ENCODE measurements around the gene TKTL1.
"Not testable (repeated sequence)": the region's sequence is repeated elsewhere in the genome, so short reads cannot be mapped to it uniquely, and the experiment has no call there.

- TF ChIP-seq, protein P1, sequence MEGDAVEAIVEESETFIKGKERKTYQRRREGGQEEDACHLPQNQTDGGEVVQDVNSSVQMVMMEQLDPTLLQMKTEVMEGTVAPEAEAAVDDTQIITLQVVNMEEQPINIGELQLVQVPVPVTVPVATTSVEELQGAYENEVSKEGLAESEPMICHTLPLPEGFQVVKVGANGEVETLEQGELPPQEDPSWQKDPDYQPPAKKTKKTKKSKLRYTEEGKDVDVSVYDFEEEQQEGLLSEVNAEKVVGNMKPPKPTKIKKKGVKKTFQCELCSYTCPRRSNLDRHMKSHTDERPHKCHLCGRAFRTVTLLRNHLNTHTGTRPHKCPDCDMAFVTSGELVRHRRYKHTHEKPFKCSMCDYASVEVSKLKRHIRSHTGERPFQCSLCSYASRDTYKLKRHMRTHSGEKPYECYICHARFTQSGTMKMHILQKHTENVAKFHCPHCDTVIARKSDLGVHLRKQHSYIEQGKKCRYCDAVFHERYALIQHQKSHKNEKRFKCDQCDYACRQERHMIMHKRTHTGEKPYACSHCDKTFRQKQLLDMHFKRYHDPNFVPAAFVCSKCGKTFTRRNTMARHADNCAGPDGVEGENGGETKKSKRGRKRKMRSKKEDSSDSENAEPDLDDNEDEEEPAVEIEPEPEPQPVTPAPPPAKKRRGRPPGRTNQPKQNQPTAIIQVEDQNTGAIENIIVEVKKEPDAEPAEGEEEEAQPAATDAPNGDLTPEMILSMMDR (IDR thresholded peaks at IDR 0.05), result not testable (repeated sequence)
- TF ChIP-seq POLR2AphosphoS5, EP300 (IDR thresholded peaks at IDR 0.05): not testable (repeated sequence)
These were observed 7.4 kb downstream of the TKTL1 start for GRCh38 chrX:154302998-154303397.
